ENCODE results near the gene RAB25.

DNA sequence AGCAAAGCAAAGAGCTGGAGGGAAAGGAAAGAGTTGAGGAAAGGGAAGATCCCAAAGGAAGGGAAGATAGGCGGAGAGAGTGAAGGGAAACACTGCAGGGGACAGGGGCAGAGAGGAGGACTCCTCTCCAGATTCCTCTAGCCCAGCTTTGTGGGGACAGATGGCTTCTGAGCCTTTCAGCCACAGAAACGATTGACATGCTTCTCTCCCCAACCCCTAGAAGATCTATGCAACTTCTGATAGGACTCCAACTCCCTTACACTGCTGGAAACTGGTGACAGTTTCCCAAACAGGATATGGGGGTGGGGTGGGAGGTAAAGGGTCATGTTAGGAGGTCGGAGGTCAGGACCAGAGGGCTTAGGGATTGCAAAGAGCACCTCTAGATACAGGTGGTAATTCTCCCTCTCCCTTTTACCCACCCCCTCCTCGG lies 14.8 kb downstream of the RAB25 start:
- TF ChIP-seq, protein P1, sequence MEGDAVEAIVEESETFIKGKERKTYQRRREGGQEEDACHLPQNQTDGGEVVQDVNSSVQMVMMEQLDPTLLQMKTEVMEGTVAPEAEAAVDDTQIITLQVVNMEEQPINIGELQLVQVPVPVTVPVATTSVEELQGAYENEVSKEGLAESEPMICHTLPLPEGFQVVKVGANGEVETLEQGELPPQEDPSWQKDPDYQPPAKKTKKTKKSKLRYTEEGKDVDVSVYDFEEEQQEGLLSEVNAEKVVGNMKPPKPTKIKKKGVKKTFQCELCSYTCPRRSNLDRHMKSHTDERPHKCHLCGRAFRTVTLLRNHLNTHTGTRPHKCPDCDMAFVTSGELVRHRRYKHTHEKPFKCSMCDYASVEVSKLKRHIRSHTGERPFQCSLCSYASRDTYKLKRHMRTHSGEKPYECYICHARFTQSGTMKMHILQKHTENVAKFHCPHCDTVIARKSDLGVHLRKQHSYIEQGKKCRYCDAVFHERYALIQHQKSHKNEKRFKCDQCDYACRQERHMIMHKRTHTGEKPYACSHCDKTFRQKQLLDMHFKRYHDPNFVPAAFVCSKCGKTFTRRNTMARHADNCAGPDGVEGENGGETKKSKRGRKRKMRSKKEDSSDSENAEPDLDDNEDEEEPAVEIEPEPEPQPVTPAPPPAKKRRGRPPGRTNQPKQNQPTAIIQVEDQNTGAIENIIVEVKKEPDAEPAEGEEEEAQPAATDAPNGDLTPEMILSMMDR (IDR thresholded peaks at IDR 0.05; ENCODE audit: poor library complexity) = no peak
- no peak for TF ChIP-seq EZH2 (IDR thresholded peaks at IDR 0.05; ENCODE audit: borderline replicate concordance)
